Psoas muscle (tissue), 8 donors: ENCODE measurements around the gene RASGEF1C. TPM values are rescaled to one million over a fixed set of nuclear protein-coding genes. Genes with fewer than 3 reads are reported as not detected.

Source experiments
- ATAC-seq, 4 donors: fragments of 200-7000 bp; cut with Tn5 transposase; one replicate each; pipeline ENCODE4 v1.9.1; 2020; ENCODE audit warnings: moderate library complexity in 3 of 4, mild to moderate bottlenecking in 2 of 4
- DNase-seq, 2 donors: peaks; one replicate each; pipeline ENCODE4 v3.0.0-alpha.2; 2020
- H3K27ac ChIP-seq: fragments of 200-600 bp; one replicate; pipeline ENCODE4 v1.8.0; 2022
- H3K27me3 ChIP-seq, 3 donors: fragments of 200-600 bp in 1 of 3; one replicate each; pipeline versions ENCODE4 v1.6.1 to v1.8.0; 2013 to 2022; ENCODE audit warnings: low read length in 2 of 3, mild to moderate bottlenecking in 2 of 3, moderate library complexity in 1 of 3; ENCODE audit not compliant: insufficient read depth in 3 of 3
- H3K36me3 ChIP-seq, 2 donors: fragments of 200-600 bp in 1 of 2; one replicate each; pipeline versions ENCODE4 v1.6.1 to v1.8.0; 2013 to 2022; ENCODE audit warnings: low read depth in 1 of 2, mild to moderate bottlenecking in 1 of 2, moderate library complexity in 1 of 2; ENCODE audit not compliant: insufficient read depth in 1 of 2
- H3K4me1 ChIP-seq: fragments of 200-600 bp; one replicate; pipeline ENCODE4 v1.8.0; 2022
- H3K4me3 ChIP-seq: fragments of 200-600 bp; one replicate; pipeline ENCODE4 v1.8.0; 2022; ENCODE audit warnings: mild to moderate bottlenecking
- H3K9me3 ChIP-seq: fragments of 200-600 bp; one replicate; pipeline ENCODE4 v1.8.0; 2022
- WGBS, 3 donors: extraction: QIAGEN DNeasy Blood & Tissue Kit; methylation state at CpG; one replicate each; pipeline versions ENCODE4 v1.1.6 to v1.1.7; 2013; 5-methylcytosine and 5-hydroxymethylcytosine counted together
- intact Hi-C, 2 donors: fragments of 100-400 bp; cut with DNase I; formaldehyde crosslinking; loops; one replicate each; pipeline versions ENCODE4 v1.11.0 to v1.14.2; 2022
- polyA plus RNA-seq, 3 donors: library from polyadenylated mRNA; stranded (reverse); fragments of 200-250 nt; gene quantifications; one replicate each; pipeline ENCODE4 v1.2.3, GENCODE V29; 2013
- total RNA-seq, 4 donors: library from RNA; stranded (reverse); fragmentation: NEBNext Ultra II Directional in 2 of 4; extraction: Animal tissue kit (Norgen Biotek cat#: 25700) in 2 of 4; gene quantifications; one replicate each; pipeline versions ENCODE4 v1.2.1 to v1.2.4, GENCODE V29; 2021 to 2023
- TF ChIP-seq, protein P1 (sequence below): fragments of 200-600 bp; IDR thresholded peaks from one replicate; pipeline ENCODE4 v1.8.0; 2022; ENCODE audit warnings: antibody characterized with exemption
- donor health status: healthy with polysubstance abuse.
- donor health status: DM: no; HTN: no; CAD: no; lungs with moderate emphysema.
- donor health status: Bipolar disorder and iron deficiency.
- donor health status: healthy.
- donor health status: DM: yes; HTN: yes; CAD: no.
- donor health status: DM: no; HTN: no; CAD: no.
- donor health status: DM: no; HTN: no; CAD: no.
- donor health status: DM: yes; HTN: yes; CAD: no.

The RASGEF1C gene
- total and polyA plus RNA-seq, 7 donors: 0.03 to 0.05 (median 0.04) TPM; not detected in 4

DNA sequence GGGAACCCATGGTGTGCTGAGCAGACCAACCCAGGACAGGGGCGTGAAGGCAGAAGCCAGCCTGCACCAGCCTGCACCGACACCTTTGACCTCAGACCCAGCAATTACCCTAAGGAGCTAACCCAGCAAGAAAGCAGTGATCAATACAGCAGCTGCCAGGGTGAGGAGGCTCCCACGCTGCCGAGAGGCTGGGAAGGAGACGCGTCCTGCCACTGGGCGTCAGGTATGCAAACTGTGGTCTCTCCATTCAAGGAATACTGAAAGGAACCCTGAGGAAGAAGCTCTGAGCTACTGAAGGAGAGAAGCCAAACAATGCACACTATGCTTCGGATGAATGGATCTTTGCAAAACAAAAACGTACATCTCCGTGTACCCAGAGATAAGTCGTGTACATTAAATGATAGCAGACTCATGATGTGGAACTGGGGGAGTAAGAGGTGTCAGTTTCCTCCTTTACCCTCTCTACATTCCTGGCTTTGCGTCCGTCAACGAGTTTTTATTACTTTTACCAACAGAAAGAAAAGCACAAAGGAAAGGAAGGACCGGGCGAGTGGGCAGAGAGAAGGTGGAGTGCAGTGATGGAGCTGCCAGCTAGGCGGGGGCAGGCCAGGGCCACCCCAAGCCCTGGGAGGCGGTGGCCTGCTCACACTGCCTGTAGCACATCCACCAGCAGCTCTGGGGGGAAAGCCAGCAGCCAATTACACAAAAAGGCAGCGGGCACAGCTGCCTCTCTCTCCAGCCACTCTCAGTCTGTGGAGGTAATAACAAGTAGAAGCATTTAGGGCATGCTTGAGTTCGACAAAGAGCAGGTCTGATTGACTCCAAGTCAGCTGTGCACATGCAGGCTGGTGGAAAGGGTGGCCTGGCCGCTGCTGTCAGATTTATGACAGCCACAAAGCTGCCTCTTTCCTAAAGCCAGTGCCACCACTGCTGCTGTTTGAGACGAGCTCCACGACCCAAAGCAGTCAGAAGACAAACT, 29.3 kb downstream of the RASGEF1C start:
- Histone ChIP-seq H3K27ac (no peak overlapping the region), H3K4me3 (no peak overlapping the region), H3K9me3 (peaks cover 6% of the 10 kb centered on the region), H3K4me1 (no peaks in the 10 kb centered on the region), H3K36me3 (no peaks in the 10 kb centered on the region), H3K27me3 (no peaks in the 10 kb centered on the region)
- TF ChIP-seq, protein P1, sequence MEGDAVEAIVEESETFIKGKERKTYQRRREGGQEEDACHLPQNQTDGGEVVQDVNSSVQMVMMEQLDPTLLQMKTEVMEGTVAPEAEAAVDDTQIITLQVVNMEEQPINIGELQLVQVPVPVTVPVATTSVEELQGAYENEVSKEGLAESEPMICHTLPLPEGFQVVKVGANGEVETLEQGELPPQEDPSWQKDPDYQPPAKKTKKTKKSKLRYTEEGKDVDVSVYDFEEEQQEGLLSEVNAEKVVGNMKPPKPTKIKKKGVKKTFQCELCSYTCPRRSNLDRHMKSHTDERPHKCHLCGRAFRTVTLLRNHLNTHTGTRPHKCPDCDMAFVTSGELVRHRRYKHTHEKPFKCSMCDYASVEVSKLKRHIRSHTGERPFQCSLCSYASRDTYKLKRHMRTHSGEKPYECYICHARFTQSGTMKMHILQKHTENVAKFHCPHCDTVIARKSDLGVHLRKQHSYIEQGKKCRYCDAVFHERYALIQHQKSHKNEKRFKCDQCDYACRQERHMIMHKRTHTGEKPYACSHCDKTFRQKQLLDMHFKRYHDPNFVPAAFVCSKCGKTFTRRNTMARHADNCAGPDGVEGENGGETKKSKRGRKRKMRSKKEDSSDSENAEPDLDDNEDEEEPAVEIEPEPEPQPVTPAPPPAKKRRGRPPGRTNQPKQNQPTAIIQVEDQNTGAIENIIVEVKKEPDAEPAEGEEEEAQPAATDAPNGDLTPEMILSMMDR: no peak
- intact Hi-C loops: no loop called here
- ATAC-seq (no peak), DNase-seq (no peak)
- WGBS, 3 donors: 48 to 56% (median 48%) methylated on average over 23 of the region's 23 CpGs

DNA sequence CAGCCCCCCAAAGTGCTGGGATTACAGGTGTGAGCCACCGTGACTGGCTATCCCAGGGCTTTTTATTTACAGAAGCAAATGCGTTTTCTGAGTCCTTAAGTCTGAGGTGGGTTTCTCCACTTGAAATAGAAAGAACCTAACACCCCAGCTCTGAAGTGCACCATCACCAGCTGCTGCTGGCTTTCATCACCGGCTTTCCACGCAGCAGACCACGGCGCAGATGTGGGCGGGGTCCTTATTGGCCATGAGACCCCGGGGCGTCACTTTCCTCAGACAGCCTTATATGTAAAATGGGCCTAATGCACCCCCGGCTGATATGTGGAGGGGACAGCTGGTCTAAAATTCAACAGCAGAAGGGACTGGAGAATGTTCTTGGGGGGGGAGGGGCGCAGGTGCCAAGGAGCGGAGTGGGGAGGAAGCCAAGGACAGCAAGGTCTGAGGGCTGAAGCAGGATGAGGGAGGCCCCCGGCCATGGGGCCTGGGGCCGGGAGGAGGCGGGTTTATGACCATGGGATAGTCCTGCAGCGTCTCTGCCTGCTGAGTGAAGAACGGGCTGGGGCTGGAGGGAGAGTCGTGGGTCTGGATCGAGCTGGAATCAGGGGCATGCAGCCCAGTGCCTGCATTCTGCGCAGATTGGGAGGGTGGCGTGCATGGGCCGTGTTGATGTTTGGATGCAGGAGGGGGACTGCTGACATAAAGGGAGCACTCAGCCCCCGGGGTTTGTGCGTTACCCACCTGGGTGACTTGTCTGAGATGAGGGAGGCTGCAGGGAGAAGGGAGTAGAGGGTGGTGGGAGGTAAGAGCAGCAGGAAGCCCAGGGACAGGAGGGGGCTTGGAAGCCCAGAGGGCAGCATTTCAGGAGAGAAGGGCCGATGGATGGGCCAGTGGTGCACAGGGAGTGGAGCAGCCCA, 30.2 kb downstream of the RASGEF1C start:
- DNase-seq: no peak
- TF ChIP-seq, protein P1: no peak

DNA sequence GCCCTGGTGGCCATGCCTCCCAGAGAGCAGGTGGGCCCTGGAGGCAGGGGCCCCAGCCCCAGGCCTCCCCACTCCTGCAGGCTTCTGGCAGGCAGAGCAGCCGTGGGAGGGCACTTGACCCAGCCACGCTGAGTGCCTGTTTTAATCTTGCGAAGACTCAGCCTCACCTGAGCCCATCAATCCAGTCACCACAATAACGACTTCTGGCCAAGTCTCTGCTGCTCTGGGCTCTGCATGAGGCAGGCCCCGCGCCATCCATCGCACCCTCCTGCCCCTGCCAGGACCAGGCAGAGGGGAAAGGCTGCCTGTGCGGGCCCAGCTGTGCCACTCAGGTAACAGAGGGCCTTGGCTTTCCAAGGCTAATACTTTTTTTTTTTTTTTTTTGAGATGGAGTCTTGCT, 32.8 kb downstream of the RASGEF1C start:
- H3K4me3 ChIP-seq: no peak overlapping the region
- peaks cover 0 to 2% (median 0%) of the 10 kb centered on the region in 3 donors for H3K27me3 ChIP-seq
- intact Hi-C loops: no loop called here
- no peaks in the 10 kb centered on the region for H3K4me1 ChIP-seq
- no peak for DNase-seq
- no peak for ATAC-seq
- no peak overlapping the region for H3K27ac ChIP-seq
- TF ChIP-seq, protein P1: no peak
- no peaks in the 10 kb centered on the region for H3K36me3 ChIP-seq
- no peaks in the 10 kb centered on the region for H3K9me3 ChIP-seq
- 65 to 79% (median 66%) methylated on average over 8 of the region's 8 CpGs for WGBS, 3 donors

More for the DNA sequence above, 30.2 kb downstream of the RASGEF1C start:
- ATAC-seq: no peak
- Histone ChIP-seq H3K36me3 (no peaks in the 10 kb centered on the region), H3K4me1 (no peaks in the 10 kb centered on the region), H3K27me3 (no peaks in the 10 kb centered on the region), H3K4me3 (no peak overlapping the region), H3K27ac (no peak overlapping the region), H3K9me3 (no peaks in the 10 kb centered on the region)
- intact Hi-C loops: no loop called here
- 61 to 75% (median 64%) methylated on average over 24 to 25 of the region's 25 CpGs for WGBS, 3 donors

DNA sequence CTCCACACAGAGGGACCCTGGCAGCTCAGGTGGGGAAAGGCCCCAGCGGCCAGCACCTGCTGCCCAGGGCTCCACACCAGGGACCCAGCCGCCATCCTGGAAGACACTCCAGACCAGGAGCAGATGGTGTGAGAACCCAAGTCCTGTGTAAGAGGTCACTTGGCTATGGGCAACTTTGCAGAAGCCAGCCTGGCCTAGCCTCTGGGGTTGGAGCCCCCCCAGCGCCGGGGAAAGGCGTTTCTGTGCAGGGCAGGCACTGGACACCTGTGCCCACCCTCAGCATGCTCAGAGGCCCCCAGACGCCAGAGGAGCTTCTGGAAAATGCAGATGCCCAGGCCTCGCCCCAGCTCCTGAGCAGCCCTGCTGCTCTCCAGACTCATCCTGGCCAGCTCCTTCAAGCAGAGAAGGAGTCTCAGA, 34.0 kb downstream of the RASGEF1C start:
- ATAC-seq: no peak
- 76 to 83% (median 79%) methylated on average over 7 of the region's 7 CpGs for WGBS, 3 donors
- H3K27me3 ChIP-seq: peaks cover 0 to 4% (median 3%) of the 10 kb centered on the region in 3 donors
- H3K27ac ChIP-seq: no peak overlapping the region
- no peaks in the 10 kb centered on the region for H3K4me1 ChIP-seq
- H3K9me3 ChIP-seq: no peaks in the 10 kb centered on the region
- H3K36me3 ChIP-seq: no peaks in the 10 kb centered on the region
- intact Hi-C loops: no loop called here
- DNase-seq: no peak
- H3K4me3 ChIP-seq: no peak overlapping the region
- TF ChIP-seq, protein P1: no peak
